WTC11 (cell line): ENCODE measurements around the gene RING1. TPM values are rescaled to one million over a fixed set of nuclear protein-coding genes. Genes with fewer than 3 reads are reported as not detected.

Source experiments
- ATAC-seq: fragments of 200-7000 bp; cut with Tn5 transposase; 2 replicates; pipeline ENCODE4 v1.10.0; 2021; ENCODE audit warnings: mild to moderate bottlenecking, moderate library complexity
- CTCF ChIA-PET: fragments of 300-600 bp; sonication (Branson Sonifier 250); formaldehyde crosslinking; loops from one replicate; lab custom pipeline; 2021; ENCODE audit warnings: antibody characterized with exemption; lab: Charles Lee
- POLR2A ChIA-PET: fragments of 350-600 bp; sonication (Branson Sonifier 250); formaldehyde crosslinking; loops from one replicate; lab custom pipeline; 2021; ENCODE audit warnings: antibody characterized with exemption; lab: Charles Lee
- DNase-seq: peaks from one replicate; pipeline ENCODE4 v3.0.0; 2021; ENCODE audit warnings: low spot score
- H3K27ac Mint-ChIP-seq: 2 replicates; pipeline ENCODE4 v1.8.0; 2021; ENCODE audit warnings: mixed read lengths
- H3K27me3 Mint-ChIP-seq: 2 replicates; pipeline ENCODE4 v1.8.0; 2021; ENCODE audit warnings: low read depth, mild to moderate bottlenecking, moderate library complexity, mixed read lengths
- H3K36me3 Mint-ChIP-seq: 2 replicates; pipeline ENCODE4 v1.8.0; 2021; ENCODE audit warnings: mixed read lengths
- H3K4me1 Mint-ChIP-seq: 2 replicates; pipeline ENCODE4 v1.8.0; 2022; ENCODE audit warnings: mixed read lengths
- H3K4me3 Mint-ChIP-seq: 2 replicates; pipeline ENCODE4 v1.8.0; 2021; ENCODE audit warnings: mild to moderate bottlenecking, moderate library complexity, mixed read lengths
- H3K9me3 Mint-ChIP-seq: 2 replicates; pipeline ENCODE4 v1.8.0; 2021; ENCODE audit warnings: mixed read lengths
- CTCF ChIP-seq: fragments of 200-600 bp; IDR thresholded peaks from 2 replicates; pipeline ENCODE4 v1.8.0; 2022; ENCODE audit warnings: antibody characterized with exemption
- EMX1 ChIP-seq: fragments of 250-450 bp; sonication (Bioruptor Pico); IDR thresholded peaks from 2 replicates; pipeline ENCODE4 v1.8.0; 2021; ENCODE audit warnings: mild to moderate bottlenecking
- FOXJ3 ChIP-seq: sonication (generic); formaldehyde crosslinking; IDR thresholded peaks from 2 replicates; pipeline ENCODE4 v1.9.0; 2021; ENCODE audit warnings: missing genetic modification reagents, mild to moderate bottlenecking, borderline replicate concordance
- FOXP4 ChIP-seq: sonication (generic); formaldehyde crosslinking; IDR thresholded peaks from 2 replicates; pipeline ENCODE4 v1.8.0; 2022; ENCODE audit warnings: mild to moderate bottlenecking, missing genetic modification reagents
- GTF2I ChIP-seq: fragments of 250-450 bp; sonication (Bioruptor Pico); conservative IDR thresholded peaks from 2 replicates; pipeline ENCODE4 v1.4.0; 2021; ENCODE audit warnings: mild to moderate bottlenecking
- MLX ChIP-seq: sonication (generic); formaldehyde crosslinking; IDR thresholded peaks from 2 replicates; pipeline ENCODE4 v1.8.1; 2023; ENCODE audit warnings: mild to moderate bottlenecking, missing genetic modification reagents, moderate library complexity
- NFATC4 ChIP-seq: fragments of 250-450 bp; sonication (Bioruptor Pico); IDR thresholded peaks from 2 replicates; pipeline ENCODE4 v1.9.0; 2021; ENCODE audit warnings: mild to moderate bottlenecking
- NR1H2 ChIP-seq: sonication (generic); formaldehyde crosslinking; IDR thresholded peaks from 2 replicates; pipeline ENCODE4 v1.9.0; 2021; ENCODE audit warnings: mild to moderate bottlenecking, moderate library complexity, missing genetic modification reagents
- OVOL2 ChIP-seq: fragments of 250-450 bp; sonication (Bioruptor Pico); IDR thresholded peaks from 2 replicates; pipeline ENCODE4 v1.9.0; 2021; ENCODE audit warnings: mild to moderate bottlenecking, borderline replicate concordance
- PREB ChIP-seq: sonication (generic); formaldehyde crosslinking; IDR thresholded peaks from 2 replicates; pipeline ENCODE4 v1.8.1; 2022; ENCODE audit warnings: mild to moderate bottlenecking, missing genetic modification reagents, moderate library complexity, borderline replicate concordance
- PRRX2 ChIP-seq: fragments of 250-450 bp; sonication (Bioruptor Pico); IDR thresholded peaks from 2 replicates; pipeline ENCODE4 v1.8.0; 2021; ENCODE audit warnings: mild to moderate bottlenecking
- SMAD4 ChIP-seq: sonication (generic); formaldehyde crosslinking; IDR thresholded peaks from 2 replicates; pipeline ENCODE4 v1.8.0; 2022; ENCODE audit warnings: mild to moderate bottlenecking, missing genetic modification reagents
- USF2 ChIP-seq: sonication (generic); formaldehyde crosslinking; IDR thresholded peaks from 2 replicates; pipeline ENCODE4 v1.8.1; 2023; ENCODE audit warnings: mild to moderate bottlenecking, missing genetic modification reagents, moderate library complexity
- ZNF121 ChIP-seq: sonication (generic); formaldehyde crosslinking; IDR thresholded peaks from 2 replicates; pipeline ENCODE4 v1.8.0; 2023; ENCODE audit warnings: missing genetic modification reagents
- ZNF219 ChIP-seq: sonication (generic); formaldehyde crosslinking; IDR thresholded peaks from 2 replicates; pipeline ENCODE4 v1.8.0; 2023; ENCODE audit warnings: missing genetic modification reagents, mild to moderate bottlenecking, borderline replicate concordance
- ZNF232 ChIP-seq: sonication (generic); formaldehyde crosslinking; IDR thresholded peaks from 2 replicates; pipeline ENCODE4 v1.8.0; 2022; ENCODE audit warnings: mild to moderate bottlenecking, missing genetic modification reagents
- ZNF263 ChIP-seq: sonication (generic); formaldehyde crosslinking; IDR thresholded peaks from 2 replicates; pipeline ENCODE4 v1.8.1; 2022; ENCODE audit warnings: low read depth, mild to moderate bottlenecking, moderate library complexity, missing genetic modification reagents
- total RNA-seq: library from RNA; stranded (reverse); gene quantifications from 3 replicates; pipeline ENCODE4 v1.2.3, GENCODE V29; 2021

Gene RING1
- total RNA-seq, 1 experiment from 2014 or later, result 26.6 TPM

- no peak for TF ChIP-seq FOXP4 (CRISPR knock-in tag)
- no peak for TF ChIP-seq NR1H2
- TF ChIP-seq ZNF121 (CRISPR knock-in tag), result no peak
- TF ChIP-seq NFATC4 (CRISPR knock-in tag), result no peak
- no peak for TF ChIP-seq GTF2I
- no peak for TF ChIP-seq ZNF219 (CRISPR knock-in tag)
- no peak for TF ChIP-seq MLX (CRISPR knock-in tag)
- TF ChIP-seq FOXJ3 (CRISPR knock-in tag), result no peak
- TF ChIP-seq CTCF, result no peak
- no peak for TF ChIP-seq SMAD4 (CRISPR knock-in tag)
- no peak for TF ChIP-seq ZNF232
Measured at GRCh38 chr6:33189625-33190448, 18.5 kb upstream of the RING1 start (continued).

GRCh38 chr6:33190504-33191107, 17.7 kb upstream of the RING1 start:
- peaks cover 11% of the 10 kb centered on the region for H3K4me1 Mint-ChIP-seq
- DNase-seq (no peak), ATAC-seq (no peak)
- H3K36me3 Mint-ChIP-seq, result peaks cover 11% of the 10 kb centered on the region
- ChIA-PET CTCF (interaction anchor here (0.6 to 2.0 kb wide), 5 partner anchors 9 to 206 kb away, joined by 3 to 7 read pairs (median 4); no protein-coding TSS in a partner anchor), POLR2A (no interaction called here)
- peaks cover 30% of the 10 kb centered on the region for H3K27me3 Mint-ChIP-seq
- H3K27ac Mint-ChIP-seq, result no peak overlapping the region
- TF ChIP-seq PRRX2 (CRISPR knock-in tag), result no peak
- TF ChIP-seq ZNF121 (CRISPR knock-in tag), result no peak
- no peaks in the 10 kb centered on the region for H3K9me3 Mint-ChIP-seq
- H3K4me3 Mint-ChIP-seq, result no peak overlapping the region

GRCh38 chr6:33191383-33192104, 16.8 kb upstream of the RING1 start:
- DNase-seq, result peak; percentile 32
- Mint-ChIP-seq H3K4me1 (peaks cover 11% of the 10 kb centered on the region), H3K9me3 (no peaks in the 10 kb centered on the region), H3K27me3 (peaks cover 28% of the 10 kb centered on the region), H3K36me3 (peaks cover 17% of the 10 kb centered on the region), H3K4me3 (peak overlapping the region; percentile 57), H3K27ac (no peak overlapping the region)
- ChIA-PET POLR2A (interaction anchor here (0.8 kb wide), 1 partner anchor 80 kb away, joined by 3 read pairs; the partner anchor contains the start of genes RPS18 and VPS52), CTCF (interaction anchor here (0.7 to 1.5 kb wide), 11 partner anchors 14 to 988 kb away, joined by 3 to 6 read pairs (median 3); partner anchors contain the start of gene HLA-DOA)
- peak; percentile 6; the same call in 1 of the 2 replicates for ATAC-seq
- no peak for TF ChIP-seq EMX1 (CRISPR knock-in tag)
- TF ChIP-seq ZNF263 (CRISPR knock-in tag), result 0 out of 2 replicates have a peak, but pooled peaks have one; percentile 27
- TF ChIP-seq USF2 (CRISPR knock-in tag), result no peak
- TF ChIP-seq PREB, result no peak
- no peak for TF ChIP-seq OVOL2
